Mucosa of descending colon (tissue), 3 donors: Measurements from ENCODE around the gene JMJD1C. TPM values are rescaled to one million over a fixed set of nuclear protein-coding genes. Genes with fewer than 3 reads are reported as not detected.

Source experiments
- ATAC-seq: fragments of 200-7000 bp; cut with Tn5 transposase; one replicate; pipeline ENCODE4 v1.9.1; 2020; ENCODE audit warnings: mild to moderate bottlenecking, moderate library complexity
- DNase-seq, 3 donors: peaks; one replicate each; pipeline ENCODE4 v3.0.0-alpha.2; 2020
- H3K36me3 ChIP-seq: fragments of 200-600 bp; one replicate; pipeline ENCODE4 v1.8.0; 2021; ENCODE audit warnings: low read depth, mild to moderate bottlenecking
- H3K4me1 ChIP-seq: fragments of 200-600 bp; one replicate; pipeline ENCODE4 v1.8.0; 2021; ENCODE audit warnings: low read depth, mild to moderate bottlenecking
- H3K4me3 ChIP-seq: fragments of 200-600 bp; one replicate; pipeline ENCODE4 v1.8.0; 2021; ENCODE audit warnings: mild to moderate bottlenecking
- H3K9me3 ChIP-seq: fragments of 200-600 bp; one replicate; pipeline ENCODE4 v1.8.0; 2021; ENCODE audit warnings: mild to moderate bottlenecking
- intact Hi-C, 2 donors: fragments of 100-400 bp; cut with DNase I in 1 of 2; cut with micrococcal nuclease in 1 of 2; formaldehyde crosslinking; loops; one replicate each; pipeline versions ENCODE4 v1.11.0 to v1.11.1; 2022; cut with DNase I, micrococcal nuclease
- total RNA-seq, 3 donors: library from RNA; stranded (reverse); fragmentation: NEBNext Ultra II Directional in 2 of 3; extraction: Animal tissue kit (Norgen Biotek cat#: 25700) in 2 of 3; gene quantifications; one replicate each; pipeline versions ENCODE4 v1.2.1 to v1.2.4, GENCODE V29; 2021 to 2023
- TF ChIP-seq, protein P1 (sequence below): fragments of 200-600 bp; IDR thresholded peaks from one replicate; pipeline ENCODE4 v1.8.0; 2022; ENCODE audit warnings: antibody characterized with exemption, mild to moderate bottlenecking
- donor health status: DM: no; HTN: no; CAD: no; lungs with moderate emphysema.
- donor health status: DM: no; HTN: no; CAD: no.
- donor health status: DM: no; HTN: yes; CAD: no.

Gene JMJD1C
- total RNA-seq, 3 donors from 2014 or later, result 54.1 to 83.8 (median 82.1) TPM

DNA sequence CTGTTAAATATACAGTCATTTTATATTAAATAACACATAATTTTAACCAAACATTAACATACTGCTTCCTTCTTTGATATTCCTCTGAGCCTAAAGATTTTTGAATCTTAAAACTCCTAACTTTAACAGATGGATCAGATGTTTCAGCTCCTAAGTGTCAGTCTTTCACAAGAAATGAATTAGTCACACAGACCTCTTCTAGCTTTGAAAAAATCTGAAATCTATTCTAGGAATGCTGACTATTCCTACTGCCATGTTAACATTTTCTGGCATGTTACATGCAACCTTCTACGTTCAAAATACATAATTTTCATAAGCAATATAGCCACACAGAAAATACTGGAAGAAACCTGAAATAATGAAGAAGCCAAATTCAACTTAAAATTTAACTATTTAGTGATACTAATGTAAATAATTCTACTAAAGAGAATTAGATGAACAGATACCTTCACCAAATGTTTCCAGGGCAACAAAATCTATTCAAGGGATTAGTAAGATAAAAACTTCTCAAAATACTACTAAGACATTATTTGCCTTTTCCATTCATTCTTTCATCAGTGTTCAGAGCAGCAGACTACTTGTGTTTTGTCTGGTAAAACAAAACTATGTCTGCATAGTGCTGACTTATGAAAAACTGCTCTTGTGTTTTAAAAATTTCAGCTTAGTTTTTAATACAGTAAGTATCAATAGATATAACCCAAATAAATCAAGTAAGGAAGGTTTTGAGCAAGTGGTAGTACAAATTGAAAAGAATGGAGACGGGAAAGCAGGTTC, 9.2 kb downstream of the JMJD1C start:
- no peak for DNase-seq
- TF ChIP-seq, protein P1, sequence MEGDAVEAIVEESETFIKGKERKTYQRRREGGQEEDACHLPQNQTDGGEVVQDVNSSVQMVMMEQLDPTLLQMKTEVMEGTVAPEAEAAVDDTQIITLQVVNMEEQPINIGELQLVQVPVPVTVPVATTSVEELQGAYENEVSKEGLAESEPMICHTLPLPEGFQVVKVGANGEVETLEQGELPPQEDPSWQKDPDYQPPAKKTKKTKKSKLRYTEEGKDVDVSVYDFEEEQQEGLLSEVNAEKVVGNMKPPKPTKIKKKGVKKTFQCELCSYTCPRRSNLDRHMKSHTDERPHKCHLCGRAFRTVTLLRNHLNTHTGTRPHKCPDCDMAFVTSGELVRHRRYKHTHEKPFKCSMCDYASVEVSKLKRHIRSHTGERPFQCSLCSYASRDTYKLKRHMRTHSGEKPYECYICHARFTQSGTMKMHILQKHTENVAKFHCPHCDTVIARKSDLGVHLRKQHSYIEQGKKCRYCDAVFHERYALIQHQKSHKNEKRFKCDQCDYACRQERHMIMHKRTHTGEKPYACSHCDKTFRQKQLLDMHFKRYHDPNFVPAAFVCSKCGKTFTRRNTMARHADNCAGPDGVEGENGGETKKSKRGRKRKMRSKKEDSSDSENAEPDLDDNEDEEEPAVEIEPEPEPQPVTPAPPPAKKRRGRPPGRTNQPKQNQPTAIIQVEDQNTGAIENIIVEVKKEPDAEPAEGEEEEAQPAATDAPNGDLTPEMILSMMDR, result no peak
- no peak for ATAC-seq
- no peaks in the 10 kb centered on the region for H3K36me3 ChIP-seq
- intact Hi-C loops, result no loop called here
- no peaks in the 10 kb centered on the region for H3K9me3 ChIP-seq
- no peak overlapping the region for H3K4me3 ChIP-seq
- no peaks in the 10 kb centered on the region for H3K4me1 ChIP-seq

DNA sequence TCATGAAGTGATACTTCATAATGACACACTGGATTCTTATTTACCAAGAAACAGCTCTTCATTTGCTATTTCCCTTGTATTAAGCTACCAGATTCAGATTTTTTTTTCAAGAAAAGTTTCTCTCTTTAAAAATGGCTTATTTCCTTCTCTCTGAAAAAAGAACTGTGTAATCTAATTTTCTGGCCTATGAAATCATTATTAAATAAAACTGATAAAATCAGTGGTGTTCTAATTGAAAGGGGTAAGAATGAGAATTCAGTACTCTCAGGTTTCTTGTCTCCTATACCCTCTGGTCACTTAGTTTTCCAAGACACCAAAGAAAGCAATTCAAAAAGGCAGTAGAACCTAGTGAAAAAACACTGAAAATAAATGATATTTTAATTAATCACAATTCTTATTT, 10.3 kb downstream of the JMJD1C start:
- TF ChIP-seq, protein P1, result no peak
- Histone ChIP-seq H3K36me3 (no peaks in the 10 kb centered on the region), H3K4me1 (no peaks in the 10 kb centered on the region), H3K9me3 (no peaks in the 10 kb centered on the region), H3K4me3 (no peak overlapping the region)
- ATAC-seq (no peak), DNase-seq (no peak)
- intact Hi-C loops, result no loop called here

DNA sequence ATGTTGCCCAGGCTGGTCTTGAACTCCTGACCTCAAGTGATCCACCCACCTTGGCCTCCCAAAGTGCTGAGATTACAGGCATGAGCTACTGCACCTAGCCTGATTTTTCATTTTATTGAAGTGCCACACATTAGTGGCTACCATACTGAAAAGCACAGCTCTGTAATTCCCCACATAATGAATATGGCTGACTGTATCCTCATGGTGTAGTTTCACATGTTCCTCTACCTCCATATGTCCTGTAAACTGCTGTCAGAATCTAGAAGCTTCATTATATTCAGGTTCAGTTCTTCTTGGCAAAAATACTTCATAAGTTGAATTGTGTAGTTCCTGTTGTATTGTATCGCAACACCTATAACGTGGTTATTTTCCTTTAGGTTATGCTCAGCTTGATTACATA, 11.1 kb downstream of the JMJD1C start:
- ATAC-seq (no peak), DNase-seq (no peak)
- no peaks in the 10 kb centered on the region for H3K4me1 ChIP-seq
- no peaks in the 10 kb centered on the region for H3K9me3 ChIP-seq
- H3K36me3 ChIP-seq, result no peaks in the 10 kb centered on the region
- TF ChIP-seq, protein P1, result no peak
- intact Hi-C loops, result no loop called here
- H3K4me3 ChIP-seq, result no peak overlapping the region

DNA sequence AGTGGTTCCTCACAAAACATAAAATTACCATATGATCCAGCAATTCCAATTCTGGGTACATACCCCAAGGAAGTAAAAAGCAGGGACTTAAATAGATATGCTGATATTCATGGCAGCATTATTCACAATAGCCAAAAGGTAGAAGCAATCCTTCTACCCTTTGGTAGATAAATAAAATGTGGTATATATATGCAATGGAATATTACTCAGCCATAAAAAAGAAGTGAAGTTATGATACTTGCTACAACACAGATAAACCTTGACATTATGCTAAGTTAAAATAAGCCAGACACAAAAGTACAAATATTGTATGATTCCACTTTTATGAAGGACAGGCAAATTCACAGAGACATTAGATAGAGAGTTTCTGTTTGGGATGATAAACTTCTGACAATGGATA, 13.3 kb downstream of the JMJD1C start:
- Histone ChIP-seq H3K36me3 (no peaks in the 10 kb centered on the region), H3K4me3 (no peak overlapping the region), H3K9me3 (no peaks in the 10 kb centered on the region), H3K4me1 (no peaks in the 10 kb centered on the region)
- TF ChIP-seq, protein P1, result no peak
- no peak for ATAC-seq
- DNase-seq, result no peak
- intact Hi-C loops, result no loop called here

DNA sequence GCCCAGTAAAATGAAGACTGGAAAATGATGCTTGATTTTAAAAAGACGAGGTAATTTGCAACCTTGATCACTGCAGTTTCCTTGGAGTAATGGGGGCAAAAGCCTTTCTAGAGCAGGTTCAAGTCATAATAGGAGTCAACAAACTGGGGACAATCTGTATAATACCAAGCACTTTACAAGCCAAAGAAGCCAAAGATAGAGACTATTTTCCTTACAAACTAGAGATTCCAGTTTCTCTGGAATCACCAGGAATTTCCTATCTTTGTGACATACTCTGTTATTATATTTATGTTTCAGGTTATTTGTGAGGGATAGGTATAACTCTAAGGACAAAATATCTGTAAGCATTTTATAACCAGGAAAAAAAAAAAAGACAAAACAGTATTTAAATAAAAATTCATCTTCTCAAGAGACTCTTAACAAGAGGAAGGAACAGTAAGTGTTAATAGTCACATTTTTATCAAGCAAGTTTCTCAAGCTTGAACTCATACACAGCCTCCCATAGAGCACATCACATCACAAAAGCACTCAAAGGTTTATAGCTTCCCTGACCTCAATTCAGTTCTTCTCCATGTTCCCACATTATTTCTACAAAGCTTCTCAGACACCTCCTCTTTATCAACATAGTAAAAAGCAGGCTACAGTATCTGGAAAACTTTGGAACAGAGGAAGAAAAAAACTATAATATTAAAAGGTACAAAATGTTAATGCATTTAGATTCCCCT, 18.9 kb downstream of the JMJD1C start:
- Histone ChIP-seq H3K4me1 (no peaks in the 10 kb centered on the region), H3K36me3 (no peaks in the 10 kb centered on the region), H3K4me3 (no peak overlapping the region), H3K9me3 (no peaks in the 10 kb centered on the region)
- ATAC-seq (no peak), DNase-seq (no peak)
- TF ChIP-seq, protein P1, result no peak
- intact Hi-C loops, result no loop called here
